ENCODE data around the gene PIGX. TPM values are rescaled to one million over a fixed set of nuclear protein-coding genes. Genes with fewer than 3 reads are reported as not detected.

The PIGX gene
- total RNA-seq: 35.1 TPM

DNA sequence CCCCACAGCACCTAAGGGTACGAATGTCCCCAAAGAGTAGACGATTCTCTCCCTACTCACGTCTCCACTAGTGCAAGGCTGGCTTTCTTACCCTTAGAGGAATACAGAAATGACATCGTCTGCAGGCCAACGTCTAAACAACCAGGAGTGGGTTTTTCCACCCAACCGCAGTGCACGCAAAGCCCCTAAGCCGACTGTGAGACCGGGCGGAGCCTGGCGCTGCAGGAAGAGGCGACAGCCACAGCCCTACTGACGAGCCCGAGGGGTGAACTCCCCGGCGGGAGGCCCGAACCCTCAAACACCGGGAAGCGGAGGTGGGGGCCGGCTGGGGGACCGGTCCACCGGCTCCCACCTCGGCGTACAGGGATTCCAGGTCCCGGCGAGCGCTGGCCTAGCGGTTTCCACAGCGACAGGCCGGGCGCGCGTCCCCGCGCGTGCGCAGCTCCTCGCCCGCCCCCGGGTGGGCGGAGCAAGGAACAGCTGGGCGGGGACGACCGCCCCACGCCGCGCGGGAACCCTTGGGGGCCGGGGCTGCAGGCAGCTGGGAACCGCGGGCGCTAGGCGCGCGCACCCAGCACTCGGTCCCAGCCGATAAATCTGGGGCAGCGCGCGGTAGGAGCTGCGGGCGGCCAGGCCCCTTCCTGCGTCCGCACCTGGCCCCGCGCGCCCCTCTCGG is at the start of gene PIGX, which contains the start of gene CEP19:
Gene PIGX (plus strand): TSS at position 540 of the 676 bp plus-strand sequence.
Gene CEP19 (minus strand): TSS at position 413 of the 676 bp plus-strand sequence. CDS start 3,593 bp downstream, outside the sequence.
- DNase-seq: peak; percentile 94

GRCh38 chr3:196662711-196663571 is 49.2 kb upstream of the PIGX start:
- DNase-seq: no peak

DNA sequence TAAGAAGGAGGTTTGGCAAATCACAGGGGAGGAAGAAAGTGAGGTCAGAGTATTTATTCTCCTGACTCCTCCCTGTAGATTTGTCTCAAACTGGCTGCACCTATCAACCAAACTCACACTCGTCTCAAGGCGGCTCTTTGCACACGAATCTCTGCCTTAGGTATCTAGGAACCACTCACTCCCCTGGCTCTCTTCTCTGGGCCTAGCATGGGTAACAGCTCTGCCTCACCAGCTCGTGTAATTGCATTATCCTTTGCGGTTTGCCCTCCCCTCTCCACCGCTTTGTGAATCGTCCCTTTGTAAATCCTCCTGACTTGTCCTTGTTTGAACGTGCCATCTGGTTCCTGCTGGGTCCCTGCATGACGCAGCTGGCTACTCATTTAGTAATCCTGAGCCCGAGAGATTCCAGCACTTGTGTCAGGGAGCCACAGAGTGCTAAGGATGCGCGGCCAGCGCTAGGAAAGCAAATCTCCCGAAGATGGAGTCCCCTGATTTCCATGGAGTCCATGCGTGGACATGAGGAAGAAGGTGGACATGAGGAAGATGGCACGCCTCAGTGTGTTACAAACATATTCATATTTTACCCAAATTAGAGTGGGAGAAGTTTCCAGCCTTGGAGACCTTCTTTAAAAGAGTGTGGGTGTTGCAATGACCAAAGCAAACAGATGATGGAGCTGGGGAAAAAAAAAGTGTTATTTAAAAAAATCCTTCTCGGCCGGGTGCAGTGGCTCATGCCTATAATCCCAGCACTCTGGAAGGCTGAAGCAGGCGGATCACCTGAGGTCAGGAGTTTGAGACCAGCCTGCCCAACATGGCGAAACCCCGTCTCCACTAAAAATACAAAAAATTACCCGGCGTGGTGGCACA is 45.9 kb upstream of the PIGX start:
- DNase-seq: peak; percentile 64

GRCh38 chr3:196667056-196667825 is 44.9 kb upstream of the PIGX start:
- no peak for DNase-seq

- DNase-seq: no peak
Measured at GRCh38 chr3:196670339-196670738, 41.8 kb upstream of the PIGX start.

- DNase-seq: no peak
Measured at GRCh38 chr3:196673632-196674031, 38.5 kb upstream of the PIGX start.

DNA sequence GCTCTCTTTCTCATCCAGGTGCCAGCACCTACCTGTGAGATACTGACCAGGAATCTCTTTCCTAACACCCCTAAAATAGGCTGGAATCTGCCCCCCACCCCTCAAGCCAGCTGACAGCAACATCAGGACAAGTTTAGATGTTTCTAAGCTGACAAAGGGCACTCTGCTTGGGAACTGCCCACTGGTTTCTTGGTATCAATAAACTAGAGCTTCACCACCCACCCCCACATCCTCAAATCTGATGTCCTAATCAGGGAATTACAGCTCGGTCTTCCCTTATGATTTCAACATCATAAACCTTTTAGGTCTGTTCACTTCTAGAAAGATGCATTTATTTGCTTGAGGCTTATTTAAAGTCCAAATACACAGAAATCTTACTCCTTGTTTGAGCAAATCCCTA is 34.8 kb upstream of the PIGX start:
- no peak for DNase-seq

GRCh38 chr3:196677931-196678330 is 34.2 kb upstream of the PIGX start:
- DNase-seq: no peak

DNA sequence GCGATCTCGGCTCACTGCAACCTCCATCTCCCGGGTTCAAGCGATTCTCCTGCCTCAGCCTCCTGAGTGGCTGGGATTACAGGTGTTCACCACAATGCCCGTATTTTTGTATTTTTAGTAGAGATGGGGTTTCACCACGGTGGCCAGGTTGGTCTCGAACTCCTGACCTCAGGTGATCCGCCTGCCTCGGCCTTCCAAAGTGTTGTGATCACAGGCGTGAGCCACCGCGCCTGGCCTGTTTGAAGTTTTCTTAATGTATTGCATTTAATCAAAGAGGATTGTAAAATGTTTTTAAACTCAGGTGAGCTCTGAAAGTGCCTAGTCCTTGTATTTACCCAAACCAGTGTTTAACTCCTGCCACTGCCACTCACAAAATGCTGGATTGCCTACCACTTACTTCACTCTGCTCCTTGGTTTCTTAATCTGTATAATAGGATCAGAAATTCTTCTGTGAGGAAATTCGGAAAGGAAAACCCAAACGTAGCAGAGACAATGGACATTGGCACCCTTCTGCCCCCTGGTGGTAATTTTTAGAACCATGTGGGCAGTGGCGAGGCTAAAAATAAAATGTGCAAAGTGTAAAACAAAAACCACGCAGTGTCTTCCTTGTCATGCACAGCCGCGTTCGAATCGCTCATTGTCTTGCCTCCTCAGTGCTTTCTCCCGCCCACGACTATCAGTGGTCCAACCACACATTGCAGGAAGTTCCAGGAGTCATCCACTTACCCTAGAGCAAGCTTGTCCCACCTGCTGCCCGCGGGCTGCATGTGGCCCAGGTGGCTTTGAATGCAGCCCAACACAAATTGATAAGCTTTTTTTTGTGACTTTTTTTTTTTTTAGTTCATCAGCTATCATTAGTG is 27.4 kb upstream of the PIGX start:
- peak; percentile 84 for DNase-seq

DNA sequence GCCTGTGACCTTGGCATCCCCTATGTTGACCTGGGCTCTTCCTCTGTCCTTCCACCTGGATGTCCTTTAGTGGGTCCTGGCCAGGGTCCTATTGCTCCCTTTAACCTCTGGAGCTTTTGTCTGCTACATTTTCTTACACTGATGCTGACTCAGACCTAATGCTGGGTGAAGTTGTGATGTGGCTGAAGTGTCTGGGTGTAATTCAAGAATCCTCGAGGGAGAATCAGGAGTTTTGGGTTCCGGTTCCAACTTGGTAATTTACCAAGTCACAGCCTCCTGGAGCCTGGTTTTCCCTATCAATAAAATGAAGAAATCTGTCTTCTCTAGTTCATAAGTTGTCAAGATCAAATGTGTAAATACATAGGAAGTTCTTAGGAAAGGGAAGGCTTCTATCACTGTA is 25.7 kb upstream of the PIGX start:
- DNase-seq: no peak

DNA sequence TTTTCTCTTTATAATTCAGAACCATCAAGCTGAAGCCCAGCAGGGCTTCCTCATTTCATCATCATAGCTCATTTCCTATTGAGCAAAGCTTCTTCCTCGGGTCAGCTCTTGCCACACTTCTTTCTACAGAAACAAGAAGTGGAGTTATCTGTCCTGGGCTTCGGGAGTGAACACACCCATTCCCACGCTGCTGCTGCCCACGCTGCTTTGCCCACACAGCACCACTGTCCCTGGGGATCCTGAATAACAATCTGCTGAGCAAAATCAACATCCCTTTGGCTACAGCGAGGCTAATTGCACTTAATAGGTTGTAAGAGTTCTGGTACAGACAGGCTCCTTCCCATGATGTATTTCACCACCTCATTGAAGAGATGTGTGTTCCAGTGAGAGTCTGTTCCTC is 23.8 kb upstream of the PIGX start:
- DNase-seq: no peak

GRCh38 chr3:196689941-196690660 is 22.1 kb upstream of the PIGX start:
- DNase-seq: no peak

- no peak for DNase-seq
Measured at GRCh38 chr3:196691386-196691785, 20.8 kb upstream of the PIGX start.

- no peak for DNase-seq
Measured at GRCh38 chr3:196694202-196694638, 18.0 kb upstream of the PIGX start.

GRCh38 chr3:196694941-196695848 is 17.0 kb upstream of the PIGX start:
- DNase-seq: no peak

- DNase-seq: no peak
Measured at GRCh38 chr3:196695849-196696226, 16.3 kb upstream of the PIGX start.

GRCh38 chr3:196697270-196697669 is 14.9 kb upstream of the PIGX start:
- no peak for DNase-seq

- DNase-seq: no peak
Measured at GRCh38 chr3:196699749-196700148, 12.4 kb upstream of the PIGX start.

- DNase-seq: no peak
Measured at GRCh38 chr3:196700801-196701200, 11.4 kb upstream of the PIGX start.

Measured in tongue (tissue), 2 donors.